HG02798 (cell line): ENCODE measurements around the gene PRDM7.
A peak's percentile ranks its signal among the peaks of the same experiment; 100 is the strongest.
"Not testable (repeated sequence)": the region's sequence is repeated elsewhere in the genome, so short reads cannot be mapped to it uniquely, and the experiment has no call there.

Experiments
- ATAC-seq: cut with Tn5 transposase; IDR thresholded peaks from one replicate; pipeline ENCODE4 v1.9.1; 2021; ENCODE audit warnings: mild to moderate bottlenecking; ENCODE audit not compliant: unreplicated experiment, poor library complexity

The PRDM7 gene

GRCh38 chr16:90077757-90078578 lies 837 bp upstream of the PRDM7 start:
- ATAC-seq: peak; percentile 28

GRCh38 chr16:90072442-90073105 lies 4.6 kb downstream of the PRDM7 start:
- no peak for ATAC-seq

GRCh38 chr16:90070440-90070839 lies 6.7 kb downstream of the PRDM7 start:
- no peak for ATAC-seq

- no peak for ATAC-seq
Measured at GRCh38 chr16:90061437-90061836, 15.7 kb downstream of the PRDM7 start.

GRCh38 chr16:90057738-90058173 lies 19.4 kb downstream of the PRDM7 start:
- ATAC-seq: no peak

GRCh38 chr16:90056521-90056920 lies 20.6 kb downstream of the PRDM7 start:
- not testable (repeated sequence) for ATAC-seq

- ATAC-seq: no peak
Measured at GRCh38 chr16:90055371-90055770, 21.8 kb downstream of the PRDM7 start.

GRCh38 chr16:90054554-90054953 lies 22.6 kb downstream of the PRDM7 start:
- no peak for ATAC-seq

- ATAC-seq: no peak
Measured at GRCh38 chr16:90053902-90054500, 23.1 kb downstream of the PRDM7 start.

GRCh38 chr16:90050969-90051368 lies 26.2 kb downstream of the PRDM7 start:
- no peak for ATAC-seq

- ATAC-seq: no peak
Measured at GRCh38 chr16:90048737-90049330, 28.3 kb downstream of the PRDM7 start.

- ATAC-seq: no peak
Measured at GRCh38 chr16:90048347-90048722, 28.8 kb downstream of the PRDM7 start.

- ATAC-seq: no peak
Measured at GRCh38 chr16:90047714-90048346, 29.3 kb downstream of the PRDM7 start.

GRCh38 chr16:90046971-90047713 lies 30.0 kb downstream of the PRDM7 start:
- ATAC-seq: no peak

GRCh38 chr16:90046122-90046970 lies 30.8 kb downstream of the PRDM7 start:
- no peak for ATAC-seq

GRCh38 chr16:90044111-90044551 lies 33.0 kb downstream of the PRDM7 start:
- no peak for ATAC-seq

GRCh38 chr16:90043526-90043925 lies 33.6 kb downstream of the PRDM7 start:
- no peak for ATAC-seq

GRCh38 chr16:90042946-90043514 lies 34.1 kb downstream of the PRDM7 start:
- ATAC-seq: no peak
